ENCODE measurements around the gene MUC4. TPM values are rescaled to one million over a fixed set of nuclear protein-coding genes. Genes with fewer than 3 reads are reported as not detected.

The MUC4 gene, protein sequence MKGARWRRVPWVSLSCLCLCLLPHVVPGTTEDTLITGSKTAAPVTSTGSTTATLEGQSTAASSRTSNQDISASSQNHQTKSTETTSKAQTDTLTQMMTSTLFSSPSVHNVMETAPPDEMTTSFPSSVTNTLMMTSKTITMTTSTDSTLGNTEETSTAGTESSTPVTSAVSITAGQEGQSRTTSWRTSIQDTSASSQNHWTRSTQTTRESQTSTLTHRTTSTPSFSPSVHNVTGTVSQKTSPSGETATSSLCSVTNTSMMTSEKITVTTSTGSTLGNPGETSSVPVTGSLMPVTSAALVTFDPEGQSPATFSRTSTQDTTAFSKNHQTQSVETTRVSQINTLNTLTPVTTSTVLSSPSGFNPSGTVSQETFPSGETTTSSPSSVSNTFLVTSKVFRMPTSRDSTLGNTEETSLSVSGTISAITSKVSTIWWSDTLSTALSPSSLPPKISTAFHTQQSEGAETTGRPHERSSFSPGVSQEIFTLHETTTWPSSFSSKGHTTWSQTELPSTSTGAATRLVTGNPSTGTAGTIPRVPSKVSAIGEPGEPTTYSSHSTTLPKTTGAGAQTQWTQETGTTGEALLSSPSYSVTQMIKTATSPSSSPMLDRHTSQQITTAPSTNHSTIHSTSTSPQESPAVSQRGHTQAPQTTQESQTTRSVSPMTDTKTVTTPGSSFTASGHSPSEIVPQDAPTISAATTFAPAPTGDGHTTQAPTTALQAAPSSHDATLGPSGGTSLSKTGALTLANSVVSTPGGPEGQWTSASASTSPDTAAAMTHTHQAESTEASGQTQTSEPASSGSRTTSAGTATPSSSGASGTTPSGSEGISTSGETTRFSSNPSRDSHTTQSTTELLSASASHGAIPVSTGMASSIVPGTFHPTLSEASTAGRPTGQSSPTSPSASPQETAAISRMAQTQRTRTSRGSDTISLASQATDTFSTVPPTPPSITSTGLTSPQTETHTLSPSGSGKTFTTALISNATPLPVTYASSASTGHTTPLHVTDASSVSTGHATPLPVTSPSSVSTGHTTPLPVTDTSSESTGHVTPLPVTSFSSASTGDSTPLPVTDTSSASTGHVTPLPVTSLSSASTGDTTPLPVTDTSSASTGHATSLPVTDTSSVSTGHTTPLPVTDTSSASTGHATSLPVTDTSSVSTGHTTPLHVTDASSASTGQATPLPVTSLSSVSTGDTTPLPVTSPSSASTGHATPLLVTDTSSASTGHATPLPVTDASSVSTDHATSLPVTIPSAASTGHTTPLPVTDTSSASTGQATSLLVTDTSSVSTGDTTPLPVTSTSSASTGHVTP (N-terminal part only)
- total RNA-seq (2022; extraction: Qiagen RNA extraction; ENCODE audit: low read depth), result 0.03 to 0.04 TPM in 2 of 5 replicates, not detected in the others

DNA sequence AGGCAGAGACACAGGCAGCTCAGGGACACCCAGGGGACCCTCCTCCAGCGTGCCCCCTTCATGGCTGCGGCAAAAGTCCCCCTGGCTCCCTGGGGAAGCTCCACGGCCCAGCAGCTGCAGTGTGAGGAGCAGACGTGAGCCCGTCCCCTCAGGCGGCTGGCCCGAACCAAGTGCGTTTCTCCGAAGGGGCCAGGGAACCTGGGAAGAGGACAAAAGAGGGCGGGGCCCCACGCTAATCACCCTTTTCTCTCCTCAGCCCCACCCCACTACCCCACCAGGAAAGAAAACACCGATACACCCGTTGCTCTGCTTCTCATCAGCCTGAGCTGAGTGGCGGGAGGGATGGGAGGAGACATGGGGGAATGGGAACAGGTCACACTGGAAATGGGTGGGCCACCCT, at the start of gene MUC4:
Gene MUC4 (minus strand): TSS at position 174 of the 400 bp plus-strand sequence. CDS start 112 bp downstream, at position 62.

DNA sequence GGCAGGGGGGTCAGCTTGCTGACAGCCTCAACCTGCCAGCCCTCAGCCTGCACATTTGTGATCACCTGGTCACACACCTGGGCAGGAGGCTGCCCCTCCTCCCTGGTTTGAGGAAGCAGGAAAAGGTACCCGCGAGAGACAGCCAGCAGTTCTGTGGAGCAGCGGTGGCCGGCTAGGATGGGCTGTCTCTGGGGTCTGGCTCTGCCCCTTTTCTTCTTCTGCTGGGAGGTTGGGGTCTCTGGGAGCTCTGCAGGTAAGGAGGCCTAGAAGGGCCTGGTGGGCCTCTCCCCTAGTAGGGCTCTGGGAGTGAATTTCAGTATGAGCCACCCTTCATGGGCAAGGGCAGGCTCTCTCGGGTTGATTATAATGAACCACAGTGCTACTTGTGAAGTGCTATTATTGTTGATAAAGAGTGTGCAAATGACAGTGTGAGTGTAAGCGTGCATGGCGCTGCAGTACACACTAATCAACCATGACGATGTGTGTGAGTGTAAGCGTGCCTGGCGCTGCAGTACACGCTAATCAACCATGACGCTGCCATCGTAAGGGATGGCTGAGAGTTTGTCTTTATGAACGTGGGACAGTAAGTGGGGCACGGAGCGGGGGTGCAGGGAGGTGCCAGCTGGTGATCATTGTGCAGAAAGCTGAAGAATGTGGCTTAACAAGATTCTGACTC, 90.8 kb downstream of the MUC4 start, which contains the start of gene MUC20:
Gene MUC20 (plus strand): TSS at position 148 of the 676 bp plus-strand sequence. CDS start 30 bp downstream, at position 178.

Other genes with a start within 250 kb of the MUC4 start
- 0.54 to 1.4 TPM (median 0.93 TPM) in 5 replicates for gene APOD, start 228.0 kb downstream of the MUC4 start, total RNA-seq (2022; extraction: Qiagen RNA extraction; ENCODE audit: low read depth)
- 0.38 to 1.1 TPM (median 0.65 TPM) in 5 replicates for gene MUC20, start 91.0 kb downstream of the MUC4 start, total RNA-seq (2022; extraction: Qiagen RNA extraction; ENCODE audit: low read depth)
- 13.4 to 26.7 TPM (median 22.3 TPM) in 5 replicates for gene TNK2, start 96.6 kb upstream of the MUC4 start, total RNA-seq (2022; extraction: Qiagen RNA extraction; ENCODE audit: low read depth)